ENCODE measurements around the gene FMN1.

Gene FMN1

GRCh38 chr15:33194704-33195670 lies at the start of gene FMN1:
Gene FMN1, minus strand, starts transcription at chr15:33194714. Its CDS starts 39,800 bp downstream, at chr15:33154914.
- H3K4me3 ChIP-seq (ENCODE audit: low read depth, low read length), result peak within 1 kb of the TSS; percentile 68
- ChIA-PET CTCF (interaction anchor here (0.6 to 1.7 kb wide), 4 partner anchors 10 to 506 kb away, joined by 3 to 5 read pairs (median 4); no protein-coding TSS in a partner anchor), POLR2A (no interaction called here)
- TF ChIP-seq, protein P1, sequence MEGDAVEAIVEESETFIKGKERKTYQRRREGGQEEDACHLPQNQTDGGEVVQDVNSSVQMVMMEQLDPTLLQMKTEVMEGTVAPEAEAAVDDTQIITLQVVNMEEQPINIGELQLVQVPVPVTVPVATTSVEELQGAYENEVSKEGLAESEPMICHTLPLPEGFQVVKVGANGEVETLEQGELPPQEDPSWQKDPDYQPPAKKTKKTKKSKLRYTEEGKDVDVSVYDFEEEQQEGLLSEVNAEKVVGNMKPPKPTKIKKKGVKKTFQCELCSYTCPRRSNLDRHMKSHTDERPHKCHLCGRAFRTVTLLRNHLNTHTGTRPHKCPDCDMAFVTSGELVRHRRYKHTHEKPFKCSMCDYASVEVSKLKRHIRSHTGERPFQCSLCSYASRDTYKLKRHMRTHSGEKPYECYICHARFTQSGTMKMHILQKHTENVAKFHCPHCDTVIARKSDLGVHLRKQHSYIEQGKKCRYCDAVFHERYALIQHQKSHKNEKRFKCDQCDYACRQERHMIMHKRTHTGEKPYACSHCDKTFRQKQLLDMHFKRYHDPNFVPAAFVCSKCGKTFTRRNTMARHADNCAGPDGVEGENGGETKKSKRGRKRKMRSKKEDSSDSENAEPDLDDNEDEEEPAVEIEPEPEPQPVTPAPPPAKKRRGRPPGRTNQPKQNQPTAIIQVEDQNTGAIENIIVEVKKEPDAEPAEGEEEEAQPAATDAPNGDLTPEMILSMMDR (IDR thresholded peaks at IDR 0.05; ENCODE audit: insufficient read depth, low read length, missing control alignments), result no peak
- DNase-seq (ENCODE audit: low read depth, low spot score), result peak; percentile 37

DNA sequence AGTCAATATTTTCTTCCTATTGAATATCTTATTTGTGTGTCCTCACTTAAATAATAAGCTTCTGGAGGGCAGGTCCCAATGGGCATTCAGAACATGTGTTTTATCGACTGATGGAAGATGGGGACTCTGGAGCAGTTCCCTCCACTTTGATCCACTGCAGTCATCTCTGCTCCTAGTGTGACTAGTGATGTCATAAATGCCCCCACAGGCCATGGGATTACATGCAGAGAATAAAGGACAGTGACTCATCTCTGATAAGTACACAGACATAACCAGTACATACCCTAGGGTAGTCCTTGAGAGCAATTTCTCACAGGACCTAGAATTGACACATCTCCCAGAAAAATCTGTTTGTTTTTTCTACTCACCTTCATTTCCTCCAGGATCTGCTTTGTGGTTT lies 49.4 kb upstream of the FMN1 start:
- CTCF ChIA-PET, result interaction anchor here (1.0 to 3.1 kb wide), 4 partner anchors 14 to 486 kb away, joined by 3 to 19 read pairs (median 4); no protein-coding TSS in a partner anchor
- H3K4me3 ChIP-seq (ENCODE audit: low read depth, low read length), result no peak overlapping the region
- DNase-seq (ENCODE audit: low read depth, low spot score), result no peak
- POLR2A ChIA-PET, result no interaction called here
- TF ChIP-seq, protein P1 (IDR thresholded peaks at IDR 0.05; ENCODE audit: insufficient read depth, low read length, missing control alignments), result no peak

DNA sequence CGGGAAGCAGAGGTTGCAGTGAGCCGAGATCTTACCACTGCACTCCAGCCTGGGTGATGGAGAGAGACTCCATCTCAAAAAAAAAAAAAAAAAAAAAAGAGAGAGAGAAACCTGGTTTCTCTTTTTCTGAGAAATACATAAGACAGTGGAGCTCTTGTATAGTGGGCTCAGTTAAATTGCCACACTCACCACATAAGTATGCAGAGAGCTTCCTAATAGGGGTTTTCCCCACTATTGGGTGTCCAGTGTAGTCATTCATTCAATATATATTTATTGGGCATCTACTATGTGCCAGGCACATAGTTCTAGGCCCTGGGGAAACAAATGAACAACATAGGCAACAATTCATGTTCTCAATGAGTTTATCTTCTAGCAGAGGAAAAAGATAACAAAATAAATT lies 48.9 kb upstream of the FMN1 start:
- CTCF ChIA-PET, result interaction anchor here (1.1 to 3.1 kb wide), 3 partner anchors 14 to 476 kb away, joined by 3 to 19 read pairs (median 4); no protein-coding TSS in a partner anchor
- TF ChIP-seq, protein P1 (IDR thresholded peaks at IDR 0.05; ENCODE audit: insufficient read depth, low read length, missing control alignments), result no peak
- DNase-seq (ENCODE audit: low read depth, low spot score), result no peak
- no peak overlapping the region for H3K4me3 ChIP-seq (ENCODE audit: low read depth, low read length)
- POLR2A ChIA-PET, result no interaction called here

GRCh38 chr15:33242669-33243191 lies 48.2 kb upstream of the FMN1 start:
- ChIA-PET CTCF (interaction anchor here (1.1 to 3.1 kb wide), 4 partner anchors 13 to 477 kb away, joined by 3 to 19 read pairs (median 4); no protein-coding TSS in a partner anchor), POLR2A (no interaction called here)
- no peak overlapping the region for H3K4me3 ChIP-seq (ENCODE audit: low read depth, low read length)
- no peak for DNase-seq (ENCODE audit: low read depth, low spot score)
- TF ChIP-seq, protein P1 (IDR thresholded peaks at IDR 0.05; ENCODE audit: insufficient read depth, low read length, missing control alignments), result peak; percentile 23

DNA sequence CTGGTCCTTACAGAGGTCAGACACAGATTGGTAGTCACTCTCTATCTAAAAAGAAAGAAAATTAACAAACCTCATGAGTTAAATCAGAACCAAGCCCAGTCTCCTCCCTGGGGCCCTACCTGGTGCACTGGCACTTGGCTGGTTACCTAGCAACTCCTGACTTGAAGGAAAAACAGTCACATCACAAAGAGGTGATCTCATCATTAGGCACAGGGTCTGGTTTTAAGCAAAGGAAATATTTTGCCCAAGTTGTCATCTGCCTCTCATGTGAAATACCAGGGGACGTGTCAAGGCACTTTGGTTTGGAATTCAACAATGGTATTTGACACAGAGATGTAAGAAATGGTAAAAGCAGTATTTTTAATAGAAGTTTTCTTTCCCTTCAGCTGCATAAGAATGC lies 47.7 kb upstream of the FMN1 start:
- CTCF ChIA-PET, result interaction anchor here (1.5 to 3.1 kb wide), 2 partner anchors 25 to 459 kb away, joined by 4 to 19 read pairs; no protein-coding TSS in a partner anchor
- no peak overlapping the region for H3K4me3 ChIP-seq (ENCODE audit: low read depth, low read length)
- TF ChIP-seq, protein P1 (IDR thresholded peaks at IDR 0.05; ENCODE audit: insufficient read depth, low read length, missing control alignments), result no peak
- POLR2A ChIA-PET, result no interaction called here
- peak; percentile 10 for DNase-seq (ENCODE audit: low read depth, low spot score)
